Articular chondrocyte of knee joint (primary cell): ENCODE results near the gene LRP4. TPM values are rescaled to one million over a fixed set of nuclear protein-coding genes. Genes with fewer than 3 reads are reported as not detected.

ENCODE experiments used
- total RNA-seq: library from RNA; depleted of rRNA; stranded (reverse); fragments of >200 nt; gene quantifications from 2 replicates; pipeline ENCODE4 v1.2.3, GENCODE V29; 2012

Gene LRP4
- 1.2 and 2.5 TPM in 2 replicates for total RNA-seq

GRCh38 chr11:46918083-46918787, at the start of gene LRP4:
Gene LRP4, minus strand, starts transcription at chr11:46918550. Its CDS starts 171 bp downstream, at chr11:46918379.

GRCh38 chr11:46936138-46937110, 18.1 kb upstream of the LRP4 start, which contains the start of gene CSTPP1:
Gene CSTPP1, plus strand, starts transcription at chr11:46936761. Its CDS starts 45 bp downstream, at chr11:46936806.

DNA sequence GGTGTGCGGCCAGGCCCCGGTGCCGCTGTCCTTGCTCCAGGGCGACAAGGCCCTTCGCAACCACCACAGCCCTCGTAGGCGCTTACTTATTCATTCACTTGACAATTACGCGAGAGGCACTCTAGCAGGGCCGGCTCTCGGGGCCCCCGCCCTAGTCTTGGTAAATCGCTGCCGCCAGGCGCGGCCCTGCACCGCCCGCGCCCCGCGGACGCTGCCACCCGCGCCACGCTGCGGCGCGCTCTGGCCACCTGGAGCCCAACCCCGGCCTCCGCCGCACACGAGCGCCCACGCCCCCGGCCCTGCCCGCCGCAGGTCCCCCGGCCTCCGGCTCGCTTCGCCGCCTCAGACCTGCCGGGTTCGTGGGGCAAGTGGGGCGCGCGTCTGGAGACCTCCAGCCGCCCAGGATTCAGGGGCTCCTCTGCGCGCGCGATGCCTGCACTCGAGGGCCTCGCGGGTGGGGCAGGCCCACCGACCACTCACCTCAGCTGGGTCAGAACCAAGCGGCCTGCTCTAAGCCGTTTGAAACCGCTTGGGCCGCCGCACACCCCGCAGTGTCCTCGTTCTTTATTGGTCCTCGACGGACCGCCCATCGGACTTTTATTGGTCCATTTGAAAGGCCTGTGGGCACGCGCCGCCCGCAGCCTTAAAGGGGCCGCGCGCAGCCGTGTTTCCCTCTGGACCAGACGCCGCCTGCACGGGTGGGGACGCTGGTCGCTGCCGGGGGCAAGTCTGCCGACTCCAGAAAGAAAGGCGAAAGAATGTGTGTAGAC, 72.4 kb downstream of the LRP4 start, which contains the start of gene CKAP5:
CKAP5 (minus strand) TSS at position 541 of the 770 bp plus-strand sequence. CDS start 25,049 bp downstream, outside the sequence.

Other genes with a start within 250 kb of the LRP4 start
- gene ARHGAP1, start 217.9 kb downstream of the LRP4 start, total RNA-seq = 78.0 and 90.4 TPM in 2 replicates
- 11.2 and 12.7 TPM in 2 replicates for gene ZNF408, start 217.5 kb downstream of the LRP4 start, total RNA-seq
- gene F2, start 199.3 kb downstream of the LRP4 start, total RNA-seq = not detected in 2 replicates
- 59.3 and 74.0 TPM in 2 replicates for gene CKAP5, start 72.3 kb downstream of the LRP4 start, total RNA-seq
- 28.7 and 33.7 TPM in 2 replicates for gene CSTPP1, start 18.2 kb upstream of the LRP4 start, total RNA-seq